Prostate gland (tissue), 2 donors: ENCODE results near the gene KLHL12. TPM values are rescaled to one million over a fixed set of nuclear protein-coding genes. Genes with fewer than 3 reads are reported as not detected.

Source experiments
- DNase-seq: peaks from one replicate; pipeline ENCODE4 v3.0.0-alpha.2; 2019; ENCODE audit warnings: low spot score
- H3K27ac ChIP-seq, 2 donors: fragments of 200-600 bp; sonication (generic); 2 replicates each; pipeline ENCODE4 v1.5.1; 2017 to 2019
- H3K27me3 ChIP-seq: fragments of 200-600 bp; sonication (generic); replicated peaks from 2 replicates; pipeline ENCODE4 v1.5.1; 2019; ENCODE audit not compliant: insufficient read depth
- H3K36me3 ChIP-seq, 2 donors: fragments of 200-600 bp; sonication (generic); 1 replicate in 1 of 2; 2 replicates in 1 of 2; pipeline versions ENCODE4 v1.5.1 to v1.8.1; 2017 to 2019
- H3K4me1 ChIP-seq: fragments of 200-600 bp; sonication (generic); replicated peaks from 2 replicates; pipeline ENCODE4 v1.5.1; 2019
- H3K4me3 ChIP-seq, 2 donors: fragments of 200-600 bp; sonication (generic); 2 replicates each; pipeline ENCODE4 v1.5.1; 2017 to 2019
- H3K9me3 ChIP-seq: fragments of 200-600 bp; sonication (generic); 2 replicates; pipeline ENCODE4 v1.5.1; 2017
- CTCF ChIP-seq, 4 experiments: fragments of 200-600 bp in 2 of 4; fragments of 450-650 bp in 2 of 4; sonication (generic) in 2 of 4; IDR thresholded peaks; 1 replicate in 3 of 4; 2 replicates in 1 of 4; pipeline ENCODE4 v1.5.1; 2016 to 2019; ENCODE audit warnings: antibody characterized with exemption in 4 of 4, mild to moderate bottlenecking in 2 of 4, moderate library complexity in 2 of 4
- POLR2A ChIP-seq: fragments of 450-650 bp; IDR thresholded peaks from one replicate; pipeline ENCODE4 v1.6.1; 2016; ENCODE audit warnings: antibody characterized with exemption, mild to moderate bottlenecking
- POLR2AphosphoS5 ChIP-seq: sonication (generic); formaldehyde crosslinking; IDR thresholded peaks from one replicate; pipeline ENCODE4 v1.6.1; 2017; ENCODE audit warnings: antibody characterized with exemption
- WGBS: methylation state at CpG from one replicate; pipeline ENCODE4 v1.1.5; 2018; 5-methylcytosine and 5-hydroxymethylcytosine counted together
- intact Hi-C: fragments of 100-400 bp; cut with DNase I; formaldehyde crosslinking; loops from one replicate; pipeline ENCODE4 v1.14.2; 2022
- total RNA-seq, 2 donors: library from RNA; depleted of rRNA; stranded (reverse); fragments of >200 nt; gene quantifications; one replicate each; pipeline ENCODE4 v1.1.0, GENCODE V29; 2016

KLHL12 gene
- total RNA-seq, 2 donors from 2014 or later = 33.9 to 56.6 TPM

GRCh38 chr1:202858331-202858730, 68.7 kb downstream of the KLHL12 start:
- TF ChIP-seq POLR2A (no peak), POLR2AphosphoS5 (no peak), CTCF (IDR thresholded peaks at IDR 0.05) (no peak)
- Histone ChIP-seq H3K4me1 (peaks cover 4% of the 10 kb centered on the region), H3K9me3 (no peaks in the 10 kb centered on the region), H3K27ac (no peak overlapping the region), H3K27me3 (no peaks in the 10 kb centered on the region), H3K36me3 (no peaks in the 10 kb centered on the region), H3K4me3 (no peak overlapping the region)
- 77% methylated on average over 6 of the region's 6 CpGs for WGBS
- intact Hi-C loops = no loop called here
- no peak for DNase-seq

- 73% methylated on average over 4 of the region's 4 CpGs for WGBS
- no peak for DNase-seq
- Histone ChIP-seq H3K36me3 (no peaks in the 10 kb centered on the region), H3K9me3 (no peaks in the 10 kb centered on the region), H3K4me3 (no peak overlapping the region), H3K27me3 (no peaks in the 10 kb centered on the region), H3K4me1 (peaks cover 4% of the 10 kb centered on the region), H3K27ac (no peak overlapping the region)
- intact Hi-C loops = no loop called here
- TF ChIP-seq CTCF (IDR thresholded peaks at IDR 0.05) (no peak), POLR2A (no peak), POLR2AphosphoS5 (no peak)
These were observed 69.9 kb downstream of the KLHL12 start for GRCh38 chr1:202857136-202857610.

GRCh38 chr1:202856014-202856413, 71.0 kb downstream of the KLHL12 start:
- no peak for DNase-seq
- no peaks in the 10 kb centered on the region for H3K27me3 ChIP-seq
- no peak overlapping the region for H3K27ac ChIP-seq
- H3K9me3 ChIP-seq = no peaks in the 10 kb centered on the region
- H3K4me3 ChIP-seq = no peak overlapping the region
- H3K36me3 ChIP-seq = no peaks in the 10 kb centered on the region
- intact Hi-C loops = no loop called here
- 92% methylated on average over 2 of the region's 2 CpGs for WGBS
- TF ChIP-seq POLR2AphosphoS5 = no peak
- no peak for TF ChIP-seq POLR2A
- TF ChIP-seq CTCF (IDR thresholded peaks at IDR 0.05) = no peak
- no peaks in the 10 kb centered on the region for H3K4me1 ChIP-seq

- Histone ChIP-seq H3K4me1 (no peaks in the 10 kb centered on the region), H3K36me3 (no peaks in the 10 kb centered on the region), H3K4me3 (no peak overlapping the region), H3K27me3 (no peaks in the 10 kb centered on the region), H3K27ac (no peak overlapping the region), H3K9me3 (no peaks in the 10 kb centered on the region)
- TF ChIP-seq CTCF (IDR thresholded peaks at IDR 0.05) (no peak), POLR2A (no peak), POLR2AphosphoS5 (no peak)
- WGBS = 92% methylated on average over 8 of the region's 8 CpGs
- intact Hi-C loops = no loop called here
- no peak for DNase-seq
These were observed 72.2 kb downstream of the KLHL12 start for GRCh38 chr1:202854787-202855186.

- H3K36me3 ChIP-seq = no peaks in the 10 kb centered on the region
- H3K4me1 ChIP-seq = no peaks in the 10 kb centered on the region
- H3K9me3 ChIP-seq = no peaks in the 10 kb centered on the region
- H3K27ac ChIP-seq = no peak overlapping the region
- H3K27me3 ChIP-seq = no peaks in the 10 kb centered on the region
- no peak for DNase-seq
- no peak overlapping the region for H3K4me3 ChIP-seq
- intact Hi-C loops = no loop called here
- WGBS = 59% methylated on average over 14 of the region's 15 CpGs
- peak in 2 of 4 experiments; percentile 21 to 54 for TF ChIP-seq CTCF (IDR thresholded peaks at IDR 0.05)
- TF ChIP-seq POLR2A = no peak
- no peak for TF ChIP-seq POLR2AphosphoS5
These were observed 74.7 kb downstream of the KLHL12 start for GRCh38 chr1:202852163-202852904.
